ENCODE results near the gene GCNT2.
"Not testable (repeated sequence)": the region's sequence is repeated elsewhere in the genome, so short reads cannot be mapped to it uniquely, and the experiment has no call there.

Gene GCNT2

DNA sequence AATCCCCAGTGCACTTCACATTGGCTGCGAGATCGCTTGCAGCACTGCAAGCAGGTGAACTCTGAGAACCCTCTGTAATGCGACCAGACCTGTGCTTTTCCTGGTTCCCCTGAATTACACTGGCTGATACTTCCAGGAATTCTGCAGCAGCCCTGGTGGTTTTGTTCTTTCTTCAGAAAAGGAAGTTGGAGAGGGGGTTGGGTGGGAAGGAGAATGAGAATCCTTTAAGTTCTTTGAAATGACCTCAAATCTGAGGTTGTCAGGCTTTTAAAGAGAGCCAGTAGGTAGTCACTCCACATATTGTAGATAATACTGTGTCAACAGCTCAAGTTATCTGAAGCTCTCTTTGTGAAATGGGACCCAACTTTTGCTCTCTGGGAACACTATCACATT, 62.4 kb downstream of the GCNT2 start:
- no peak for DNase-seq

GRCh38 chr6:10584607-10585006, 63.5 kb downstream of the GCNT2 start:
- no peak for DNase-seq

DNA sequence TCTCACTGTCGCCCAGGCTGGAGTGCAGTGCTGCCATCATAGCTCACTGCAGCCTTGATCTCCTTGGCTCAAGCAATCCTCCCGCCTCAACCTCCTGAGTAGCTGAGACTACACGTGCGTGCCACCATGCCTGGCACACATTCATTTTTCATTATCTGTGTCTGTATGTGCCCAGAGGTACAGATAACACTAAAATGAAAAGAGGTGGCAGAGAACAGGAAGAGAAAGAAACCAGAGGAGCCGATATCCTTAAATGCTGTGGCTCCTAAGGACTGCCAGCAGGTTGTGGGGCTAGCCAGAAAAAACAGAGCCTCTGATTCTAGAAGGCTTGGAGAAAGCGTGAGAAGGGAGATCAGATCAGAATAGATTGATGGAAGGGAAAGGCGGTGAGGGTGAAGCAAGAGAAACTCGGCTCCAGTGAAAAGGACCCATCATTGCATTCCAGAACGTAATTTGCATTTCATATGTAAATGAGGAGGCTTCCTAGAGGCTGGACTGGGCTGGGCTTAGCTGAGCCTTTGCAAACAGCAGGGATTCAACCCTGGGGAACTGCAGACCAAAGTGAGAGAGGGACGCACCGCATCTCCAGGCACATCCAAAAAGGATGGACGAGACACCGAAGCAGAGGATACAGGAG, 64.2 kb downstream of the GCNT2 start:
- DNase-seq: no peak

- no peak for DNase-seq
These were observed 65.2 kb downstream of the GCNT2 start for GRCh38 chr6:10586302-10586701.

DNA sequence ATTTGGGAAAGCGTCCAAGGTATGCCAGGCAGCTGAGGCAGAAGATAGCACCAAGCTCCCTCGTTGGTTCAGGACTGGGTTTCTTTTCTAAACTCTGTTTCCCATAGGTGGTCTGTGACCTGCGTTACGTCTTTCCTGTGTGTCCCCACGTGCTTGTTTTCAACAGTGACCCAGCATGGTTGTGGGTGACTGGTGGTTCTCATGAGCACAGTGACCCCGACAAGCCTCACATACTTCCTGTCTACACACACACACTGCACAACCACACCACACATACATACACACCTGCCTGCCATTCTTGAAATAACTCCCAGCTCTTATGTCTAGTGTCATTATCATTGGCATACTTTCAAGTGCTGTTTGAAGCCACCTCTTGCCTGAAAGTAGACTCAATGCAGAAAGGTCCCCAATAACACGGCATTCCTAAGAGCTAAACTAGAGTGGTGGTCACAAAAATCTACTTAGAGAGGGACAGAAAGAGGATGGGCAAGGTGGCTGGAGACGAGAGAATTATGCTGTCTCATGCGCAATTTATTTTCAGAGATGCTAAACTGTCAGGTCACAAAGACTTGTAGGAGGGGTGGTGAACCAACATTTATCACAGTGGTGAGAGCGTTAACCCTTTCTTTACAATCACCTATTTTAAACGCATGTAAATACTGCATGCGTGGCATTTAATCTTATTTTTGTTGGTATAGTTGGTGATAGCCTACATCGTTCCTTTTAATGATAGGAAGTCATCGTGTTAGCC, 66.7 kb downstream of the GCNT2 start:
- DNase-seq: no peak

DNA sequence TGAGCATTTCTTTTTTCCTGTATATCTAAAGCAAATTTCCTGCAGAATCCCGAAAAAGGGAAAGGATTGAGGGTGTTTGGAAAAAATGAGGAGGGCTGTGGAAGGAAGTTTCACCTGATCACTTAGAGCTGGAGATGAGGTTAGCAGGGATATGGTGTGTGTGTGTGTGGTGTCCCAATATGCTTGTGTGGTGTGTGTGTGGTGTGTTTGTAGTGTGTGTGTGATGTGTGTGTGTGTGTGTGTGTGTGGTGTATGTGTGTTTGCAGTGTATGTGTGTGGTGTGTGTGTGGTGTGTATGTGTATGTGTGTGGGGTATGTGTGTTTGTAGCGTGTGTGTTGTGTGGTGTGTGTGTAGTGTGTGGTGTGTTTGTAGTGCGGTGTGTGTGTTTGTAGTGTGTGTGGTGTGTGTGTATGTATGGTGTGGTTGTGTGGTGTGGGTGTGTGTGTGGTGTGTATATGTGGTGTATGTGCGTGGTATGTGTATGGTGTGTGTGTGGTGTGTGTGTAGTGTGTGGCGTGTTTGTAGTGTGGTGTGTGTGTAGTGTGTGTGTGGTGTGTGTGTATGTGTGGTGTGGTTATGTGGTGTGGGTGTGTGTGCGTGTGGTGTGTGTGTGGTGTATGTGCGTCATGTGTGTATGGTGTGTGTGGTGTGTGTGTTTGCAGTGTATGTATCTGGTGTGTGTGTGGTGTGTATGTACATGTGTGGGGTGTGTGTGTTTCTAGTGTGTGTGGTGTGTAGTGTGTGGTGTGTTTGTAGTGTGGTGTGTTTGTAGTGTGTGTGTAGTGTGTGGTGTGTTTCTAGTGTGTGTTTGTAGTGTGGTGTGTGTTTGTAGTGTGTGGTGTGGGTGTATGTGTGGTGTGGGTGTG, 67.6 kb downstream of the GCNT2 start:
- DNase-seq: no peak

GRCh38 chr6:10589429-10589727, 68.2 kb downstream of the GCNT2 start:
- DNase-seq: no peak

DNA sequence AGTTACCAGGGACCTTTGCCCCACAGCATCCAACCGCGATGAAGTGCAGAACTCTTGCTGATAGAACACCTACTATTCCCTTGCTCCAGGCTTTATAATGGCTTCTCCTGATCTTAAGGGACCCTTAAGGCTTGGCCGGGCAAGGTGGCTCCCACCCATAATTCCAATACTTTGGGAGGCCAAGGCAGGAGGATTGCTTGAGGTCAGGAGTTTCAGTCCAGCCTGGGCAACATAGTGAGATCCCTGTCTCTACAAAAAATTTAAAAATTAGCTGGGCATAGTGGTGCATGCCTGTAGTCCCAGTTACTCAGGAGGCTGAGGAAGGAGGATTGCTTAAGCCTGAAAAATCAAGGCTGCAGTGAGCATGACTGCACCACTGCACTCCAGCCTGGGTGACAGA, 68.8 kb downstream of the GCNT2 start:
- DNase-seq: no peak

DNA sequence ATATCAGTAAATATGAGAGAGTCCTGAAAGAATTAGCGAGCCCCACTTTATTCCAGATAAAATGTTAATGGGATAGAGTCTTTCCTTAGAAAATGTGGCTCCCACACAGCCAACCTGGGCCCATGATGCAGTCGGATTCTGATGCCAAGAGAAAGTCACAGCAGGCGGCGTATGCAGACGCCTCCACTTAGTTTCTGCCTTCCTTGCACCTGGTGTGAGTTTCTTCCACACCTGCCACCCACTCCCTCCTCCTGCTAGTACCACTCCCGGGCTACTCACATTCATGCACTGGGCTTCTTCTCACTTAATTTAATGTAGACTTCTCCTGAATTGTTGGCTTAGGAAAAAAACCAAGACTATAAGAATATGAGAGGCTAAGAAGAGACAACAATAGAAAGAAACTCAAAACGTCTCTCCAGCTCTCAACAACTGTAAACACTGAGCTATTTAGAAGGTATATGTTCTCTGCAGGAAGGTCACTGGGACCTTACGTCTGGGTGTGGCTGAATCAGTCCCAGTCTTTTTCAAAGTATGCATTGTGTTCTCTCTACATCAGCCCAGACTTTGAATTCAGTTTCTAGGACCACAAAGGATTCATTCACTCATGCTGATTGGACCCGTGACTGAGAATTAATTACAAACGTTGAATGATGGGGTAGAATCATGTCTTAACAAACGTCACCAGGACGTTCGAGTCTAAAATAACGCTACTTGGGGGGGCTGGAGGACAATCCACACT, 70.4 kb downstream of the GCNT2 start:
- DNase-seq: no peak

GRCh38 chr6:10595731-10596664, 74.8 kb downstream of the GCNT2 start:
- no peak for DNase-seq

DNA sequence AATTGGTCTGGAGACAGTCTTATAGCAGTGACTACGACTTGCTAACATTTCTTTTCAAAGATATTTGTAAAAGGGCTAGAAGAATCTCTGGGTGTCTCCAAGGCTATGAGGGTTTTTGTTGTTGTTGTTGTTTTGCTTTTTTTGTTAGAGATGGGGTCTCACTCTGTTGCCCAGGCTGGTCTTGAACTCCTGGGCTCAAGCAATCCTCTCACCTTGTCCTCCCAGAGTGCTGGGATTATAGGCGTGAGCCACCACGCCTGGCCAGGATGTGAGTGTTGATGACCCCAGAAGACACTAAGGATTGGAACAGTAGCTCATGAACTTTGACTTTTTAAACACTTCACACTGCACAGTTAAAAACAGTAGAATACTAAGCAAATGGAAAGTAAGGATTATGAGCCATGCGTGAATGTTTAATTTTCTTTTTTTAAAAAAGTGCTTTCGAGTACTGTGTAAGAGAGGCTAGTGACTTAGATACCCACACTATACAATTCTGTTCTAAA, 76.4 kb downstream of the GCNT2 start:
- DNase-seq: no peak

- DNase-seq: no peak
These were observed 77.2 kb downstream of the GCNT2 start for GRCh38 chr6:10598084-10598960.

GRCh38 chr6:10599046-10599445, 77.9 kb downstream of the GCNT2 start:
- DNase-seq: no peak

- DNase-seq: not testable (repeated sequence)
These were observed 79.5 kb downstream of the GCNT2 start for GRCh38 chr6:10600681-10601080.

DNA sequence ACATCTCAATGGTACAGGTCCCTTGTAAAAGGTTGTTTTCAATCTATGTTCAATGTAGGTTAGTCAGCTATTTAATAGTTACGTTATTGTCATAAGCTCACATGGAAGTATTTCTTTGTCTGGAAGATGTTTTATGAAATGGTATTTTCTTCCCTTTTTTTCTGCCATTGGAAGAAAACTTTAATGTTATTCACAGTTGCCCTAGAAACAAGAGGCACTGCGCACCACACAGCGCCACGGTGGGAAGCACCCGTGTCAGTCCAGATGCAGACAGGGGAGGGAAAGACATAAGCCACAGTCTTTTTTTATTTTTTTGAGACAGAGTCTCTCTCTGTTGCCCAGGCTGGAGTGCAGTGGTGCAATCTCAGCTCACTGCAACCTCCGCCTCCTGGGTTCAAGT, 82.1 kb downstream of the GCNT2 start:
- DNase-seq: no peak

DNA sequence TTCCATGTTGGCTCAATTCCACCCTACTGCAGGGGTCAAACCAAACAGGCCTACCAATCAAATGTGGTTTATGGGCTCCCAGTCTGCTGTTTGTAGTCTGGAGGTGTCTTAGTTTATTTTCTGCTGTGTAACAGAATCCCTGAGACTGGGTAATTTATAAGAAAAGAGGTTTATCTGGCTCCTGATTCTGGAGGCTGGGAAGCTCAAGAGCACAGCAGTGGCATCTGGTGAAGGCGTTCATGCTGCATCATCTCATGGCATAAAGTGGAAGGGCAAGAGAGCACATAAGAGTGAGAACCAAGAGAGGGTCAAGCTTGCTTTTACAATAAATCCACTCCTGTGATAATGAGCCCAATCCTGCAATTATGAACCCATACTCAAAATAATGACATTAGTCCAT, 87.9 kb downstream of the GCNT2 start:
- DNase-seq: no peak

GRCh38 chr6:10610289-10610688, 89.1 kb downstream of the GCNT2 start:
- no peak for DNase-seq

GRCh38 chr6:10612161-10612560, 91.0 kb downstream of the GCNT2 start:
- DNase-seq: no peak

- no peak for DNase-seq
These were observed 91.9 kb downstream of the GCNT2 start for GRCh38 chr6:10613077-10613476.

GRCh38 chr6:10613723-10614122, 92.6 kb downstream of the GCNT2 start:
- no peak for DNase-seq

DNA sequence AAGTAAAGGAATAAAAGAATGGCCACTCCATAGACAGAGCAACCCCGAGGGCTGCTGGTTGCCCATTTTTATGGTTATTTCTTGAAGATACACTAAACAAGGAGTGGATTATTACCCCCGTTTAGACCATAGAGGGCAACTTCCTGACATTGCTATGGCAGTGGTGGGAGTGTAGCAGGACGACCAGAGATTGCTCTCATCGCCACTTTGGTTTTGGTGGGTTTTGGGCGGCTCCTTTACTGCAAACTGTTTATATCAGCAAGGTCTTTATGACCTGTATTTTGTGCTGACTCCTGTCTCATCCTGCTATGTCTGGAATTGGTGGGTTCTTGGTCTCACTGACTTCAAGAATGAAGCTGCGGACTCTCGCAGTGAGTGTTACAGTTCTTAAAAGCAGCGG, 94.5 kb downstream of the GCNT2 start:
- no peak for DNase-seq
